B cell (primary cell): ENCODE results near the gene IFNGR1. TPM values are rescaled to one million over a fixed set of nuclear protein-coding genes. Genes with fewer than 3 reads are reported as not detected.
A peak's percentile ranks its signal among the peaks of the same experiment; 100 is the strongest.

Source experiments
- ATAC-seq: fragments of 200-7000 bp; cut with Tn5 transposase; one replicate; pipeline ENCODE4 v1.10.0; 2021; ENCODE audit warnings: low read depth, mild to moderate bottlenecking, moderate number of reproducible peaks, moderate library complexity
- CTCF ChIA-PET: fragments of 350-600 bp; sonication (Branson Sonifier 250); formaldehyde crosslinking; loops from one replicate; lab custom pipeline; 2021; ENCODE audit warnings: antibody characterized with exemption, inconsistent platforms; lab: Charles Lee
- POLR2A ChIA-PET: fragments of 350-600 bp; sonication (Branson Sonifier 250); formaldehyde crosslinking; loops from one replicate; lab custom pipeline; 2021; ENCODE audit warnings: antibody characterized with exemption; lab: Charles Lee
- DNase-seq: peaks from one replicate; pipeline ENCODE4 v3.0.0; 2013
- H2AFZ ChIP-seq: 2 replicates; pipeline ENCODE4 v1.6.1; 2012; ENCODE audit warnings: mild to moderate bottlenecking, low read depth, low read length; ENCODE audit not compliant: insufficient read depth, poor library complexity, severe bottlenecking
- H3K27ac ChIP-seq, 2 donors: 1 replicate in 1 of 2; 2 replicates in 1 of 2; pipeline ENCODE4 v1.5.1; 2012 to 2013; ENCODE audit warnings: low read length in 2 of 2, mild to moderate bottlenecking in 2 of 2, moderate library complexity in 1 of 2
- H3K27me3 ChIP-seq, 4 experiments: fragments of 200-600 bp in 1 of 4; sonication (generic) in 1 of 4; replicated peaks in 1 of 4; 1 replicate in 2 of 4; 2 replicates in 2 of 4; pipeline versions ENCODE4 v1.6.1 to v1.7.0; 2013 to 2016; ENCODE audit warnings: low read length in 3 of 4, mild to moderate bottlenecking in 2 of 4, mixed read lengths in 1 of 4, moderate library complexity in 1 of 4; ENCODE audit not compliant: insufficient read depth in 4 of 4, control insufficient read depth in 3 of 4; ENCODE audit errors: control extremely low read depth in 1 of 4
- H3K36me3 ChIP-seq, 2 experiments: replicated peaks in 1 of 2; 1 replicate in 1 of 2; 2 replicates in 1 of 2; pipeline versions ENCODE4 v1.6.1 to v1.7.1; 2013; ENCODE audit warnings: low read length in 1 of 2; ENCODE audit not compliant: insufficient read depth in 2 of 2, control insufficient read depth in 1 of 2; ENCODE audit errors: control extremely low read depth in 1 of 2, extremely low read depth in 1 of 2
- H3K4me1 ChIP-seq, 2 donors: fragments of 200-600 bp in 1 of 2; sonication (generic) in 1 of 2; 1 replicate in 1 of 2; 2 replicates in 1 of 2; pipeline versions ENCODE4 v1.5.1 to v1.6.1; 2013 to 2017; ENCODE audit warnings: low read length in 2 of 2; ENCODE audit not compliant: control insufficient read depth in 2 of 2, insufficient read depth in 2 of 2
- H3K4me2 ChIP-seq: replicated peaks from 2 replicates; pipeline ENCODE3; 2012; ENCODE audit warnings: mild to moderate bottlenecking, low read depth, low read length; ENCODE audit not compliant: poor library complexity, severe bottlenecking
- H3K4me3 ChIP-seq, 5 experiments: fragments of 200-600 bp in 1 of 5; sonication (generic) in 1 of 5; 1 replicate in 3 of 5; 2 replicates in 2 of 5; pipeline versions ENCODE4 v1.5.1 to v1.7.0; 2011 to 2016; ENCODE audit warnings: low read length in 4 of 5, mild to moderate bottlenecking in 4 of 5, low read depth in 2 of 5, control low read depth in 1 of 5, moderate library complexity in 1 of 5; ENCODE audit not compliant: insufficient read depth in 1 of 5; ENCODE audit errors: control extremely low read depth in 1 of 5, extremely low read depth in 1 of 5
- H3K79me2 ChIP-seq: fragments of 200-600 bp; sonication (generic); one replicate; pipeline ENCODE4 v1.6.0; 2016; ENCODE audit warnings: low read length; ENCODE audit not compliant: control insufficient read depth, insufficient read depth
- H3K9ac ChIP-seq: fragments of 200-600 bp; sonication (generic); 2 replicates; pipeline ENCODE4 v1.6.1; 2017; ENCODE audit warnings: mild to moderate bottlenecking, low read length, moderate library complexity
- H3K9me3 ChIP-seq, 3 donors: one replicate each; pipeline versions ENCODE4 v1.6.1 to v1.7.1; 2013; ENCODE audit warnings: low read length in 2 of 3; ENCODE audit not compliant: control insufficient read depth in 2 of 3, insufficient read depth in 1 of 3; ENCODE audit errors: control extremely low read depth in 1 of 3
- H4K20me1 ChIP-seq: 2 replicates; pipeline ENCODE4 v1.6.0; 2012; ENCODE audit warnings: mild to moderate bottlenecking, low read length; ENCODE audit not compliant: insufficient read depth, control insufficient read depth, poor library complexity, severe bottlenecking
- H3K27ac Mint-ChIP-seq: one replicate; pipeline ENCODE4 v1.8.0; 2021; ENCODE audit warnings: mixed read lengths
- H3K27me3 Mint-ChIP-seq: one replicate; pipeline ENCODE4 v1.8.0; 2021; ENCODE audit warnings: mixed read lengths
- H3K4me1 Mint-ChIP-seq: one replicate; pipeline ENCODE4 v1.8.0; 2021; ENCODE audit warnings: mixed read lengths
- H3K4me3 Mint-ChIP-seq: one replicate; pipeline ENCODE4 v1.8.0; 2021; ENCODE audit warnings: mixed read lengths
- H3K9me3 Mint-ChIP-seq: one replicate; pipeline ENCODE4 v1.8.0; 2022; ENCODE audit warnings: mixed read lengths; ENCODE audit not compliant: insufficient read depth
- CTCF ChIP-seq: fragments of 200-600 bp; IDR thresholded peaks from one replicate; pipeline ENCODE4 v1.8.0; 2022; ENCODE audit warnings: antibody characterized with exemption, mild to moderate bottlenecking
- EZH2 ChIP-seq: IDR thresholded peaks from 2 replicates; pipeline ENCODE4 v1.6.1; 2012; ENCODE audit warnings: borderline replicate concordance, low read depth, mild to moderate bottlenecking, moderate library complexity, low read length; ENCODE audit not compliant: insufficient read depth, poor library complexity, severe bottlenecking
- WGBS: methylation state at CpG from one replicate; pipeline ENCODE4 v1.1.5; 2013; ENCODE audit warnings: missing lambda C conversion rate; ENCODE audit not compliant: insufficient coverage; 5-methylcytosine and 5-hydroxymethylcytosine counted together
- intact Hi-C: fragments of 100-400 bp; cut with micrococcal nuclease; formaldehyde crosslinking; loops from one replicate; pipeline ENCODE4 v1.10.0; 2022
- polyA plus RNA-seq: library from polyadenylated mRNA; depleted of rRNA; stranded (reverse); fragments of >200 nt; gene quantifications from 2 replicates; pipeline ENCODE4 v1.2.3, GENCODE V29; 2012
- total RNA-seq, 2 donors: library from RNA; stranded (reverse); fragments of 120-200 nt in 1 of 2; gene quantifications; 1 replicate in 1 of 2; 2 replicates in 1 of 2; pipeline versions ENCODE4 v1.2.3 to v1.2.4, GENCODE V29; 2013 to 2022

The IFNGR1 gene
- total and polyA plus RNA-seq, 2 donors (not counting 1 experiment from before 2014, with no cell fraction given), result 24.5 to 48.2 TPM

DNA sequence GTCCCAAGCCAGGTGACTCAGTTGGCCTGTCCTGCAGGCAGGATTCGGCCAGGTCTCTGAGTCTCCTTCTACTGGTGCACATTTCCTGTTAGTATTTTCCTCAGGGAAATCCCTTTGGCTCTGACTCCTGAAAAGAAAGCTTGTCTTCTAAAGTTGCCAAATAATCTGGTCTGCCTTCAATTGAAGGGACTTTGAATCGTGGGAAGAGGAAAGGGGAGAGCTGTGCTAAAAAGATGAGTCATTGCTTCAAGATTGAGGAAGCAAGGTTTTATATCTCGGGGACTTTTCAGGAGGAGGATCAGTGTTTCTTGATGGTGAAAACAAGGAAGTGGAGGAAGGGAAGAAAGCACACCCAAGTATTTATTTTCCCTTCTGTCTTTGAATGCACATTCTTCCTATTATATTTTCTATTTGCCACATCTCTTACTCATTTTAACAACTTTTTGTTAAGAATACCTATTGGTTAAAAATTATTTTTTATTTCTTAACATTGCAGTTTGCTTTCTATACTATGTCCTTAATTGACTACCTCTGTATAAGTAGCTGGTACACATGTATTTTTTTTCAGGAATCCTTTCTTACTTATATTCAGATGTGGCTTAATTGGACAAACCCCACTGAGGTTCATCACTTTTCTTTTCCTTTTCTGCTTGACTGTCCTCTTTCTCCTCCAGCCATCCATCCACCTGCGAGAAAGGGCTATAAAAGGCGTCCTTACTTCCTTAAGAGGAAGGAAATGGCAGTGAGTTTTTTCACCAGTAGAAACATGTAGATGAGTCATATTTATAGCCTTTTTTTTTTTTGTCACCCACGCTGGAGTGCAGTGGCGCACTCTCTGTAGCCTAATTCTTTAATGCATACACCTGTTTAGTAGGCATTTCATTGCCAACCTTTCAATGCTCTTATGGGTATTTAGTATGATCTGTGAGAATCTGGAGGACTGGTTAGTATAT lies 15.0 kb upstream of the IFNGR1 start:
- H3K4me2 ChIP-seq, result peak overlapping the region; percentile 65
- TF ChIP-seq CTCF (no peak), EZH2 (no peak)
- no peaks in the 10 kb centered on the region for H3K79me2 ChIP-seq
- ChIA-PET CTCF (interaction anchor here (0.6 to 1.4 kb wide), 6 partner anchors 10 to 442 kb away, joined by 3 to 8 read pairs (median 4); partner anchors contain the start of gene MAP3K5), POLR2A (interaction anchor here (0.6 kb wide), 1 partner anchor 12 kb away, joined by 4 read pairs; no protein-coding TSS in a partner anchor)
- H3K4me3 ChIP-seq, result peak overlapping the region in 2 of 5 experiments; percentile 13 to 42
- H3K4me1 Mint-ChIP-seq, result peaks cover 69% of the 10 kb centered on the region
- no peaks in the 10 kb centered on the region for H3K27me3 Mint-ChIP-seq
- intact Hi-C loops, result loop anchor here (2.0 to 5.0 kb wide), 3 partner anchors 15 to 633 kb away; partner anchors contain the start of genes IFNGR1 and TNFAIP3
- WGBS, result 21% methylated on average over 2 of the region's 7 CpGs
- H3K27ac Mint-ChIP-seq, result peak overlapping the region; percentile 87
- H3K4me3 Mint-ChIP-seq, result peak overlapping the region; percentile 80
- H3K27ac ChIP-seq, result peak overlapping the region; percentile 29 to 58
- H4K20me1 ChIP-seq, result no peaks in the 10 kb centered on the region
- ATAC-seq (peak; percentile 78), DNase-seq (peak; percentile 65)
- peaks cover 0 to 1% of the 10 kb centered on the region in 2 experiments for H3K36me3 ChIP-seq
- peaks cover 5% of the 10 kb centered on the region for H3K9me3 Mint-ChIP-seq
- H3K4me1 ChIP-seq, result peaks cover 58 to 59% of the 10 kb centered on the region in 2 donors
- peaks cover 0 to 7% (median 0%) of the 10 kb centered on the region in 3 donors for H3K9me3 ChIP-seq
- H3K27me3 ChIP-seq, result no peaks in the 10 kb centered on the region
- peak overlapping the region; percentile 38 for H3K9ac ChIP-seq
- peak overlapping the region; percentile 34 for H2AFZ ChIP-seq
